Measurements from ENCODE around the gene CAMTA1. TPM values are rescaled to one million over a fixed set of nuclear protein-coding genes. Genes with fewer than 3 reads are reported as not detected.

Gene CAMTA1
- total and polyA plus RNA-seq, 2 experiments from 2014 or later: 89.0 to 145 TPM

GRCh38 chr1:6902153-6902552 is 116.9 kb downstream of the CAMTA1 start:
- DNase-seq (ENCODE audit: low spot score): no peak
- 94% methylated on average over 2 of the region's 2 CpGs for WGBS (ENCODE audit: low lambda C conversion rate, missing lambda C conversion rate)
- H3K4me2 ChIP-seq: no peak overlapping the region
- no peaks in the 10 kb centered on the region for H3K9me3 ChIP-seq (ENCODE audit: low read depth)
- H3K9me2 ChIP-seq (replicated peaks; ENCODE audit: insufficient read depth): no peaks in the 10 kb centered on the region
- TF ChIP-seq EZH2 (IDR thresholded peaks at IDR 0.05; ENCODE audit: borderline replicate concordance) (no peak), EZH2phosphoT487 (IDR thresholded peaks at IDR 0.05; ENCODE audit: low read depth, severe bottlenecking, unreplicated experiment) (no peak), CTCF (IDR thresholded peaks at IDR 0.05; ENCODE audit: poor library complexity) (no peak)
- H3K4me1 ChIP-seq (ENCODE audit: insufficient read depth): no peaks in the 10 kb centered on the region
- H2AFZ ChIP-seq: no peak overlapping the region
- no peak overlapping the region for H3K27ac ChIP-seq
- no peaks in the 10 kb centered on the region for H3K79me2 ChIP-seq
- no peaks in the 10 kb centered on the region for H3K36me3 ChIP-seq (replicated peaks; ENCODE audit: insufficient read depth, low read depth)
- no peaks in the 10 kb centered on the region for H3K27me3 ChIP-seq
- no peaks in the 10 kb centered on the region for H4K20me1 ChIP-seq (ENCODE audit: insufficient read depth, poor library complexity, severe bottlenecking)
- no peak overlapping the region for H3K4me3 ChIP-seq

DNA sequence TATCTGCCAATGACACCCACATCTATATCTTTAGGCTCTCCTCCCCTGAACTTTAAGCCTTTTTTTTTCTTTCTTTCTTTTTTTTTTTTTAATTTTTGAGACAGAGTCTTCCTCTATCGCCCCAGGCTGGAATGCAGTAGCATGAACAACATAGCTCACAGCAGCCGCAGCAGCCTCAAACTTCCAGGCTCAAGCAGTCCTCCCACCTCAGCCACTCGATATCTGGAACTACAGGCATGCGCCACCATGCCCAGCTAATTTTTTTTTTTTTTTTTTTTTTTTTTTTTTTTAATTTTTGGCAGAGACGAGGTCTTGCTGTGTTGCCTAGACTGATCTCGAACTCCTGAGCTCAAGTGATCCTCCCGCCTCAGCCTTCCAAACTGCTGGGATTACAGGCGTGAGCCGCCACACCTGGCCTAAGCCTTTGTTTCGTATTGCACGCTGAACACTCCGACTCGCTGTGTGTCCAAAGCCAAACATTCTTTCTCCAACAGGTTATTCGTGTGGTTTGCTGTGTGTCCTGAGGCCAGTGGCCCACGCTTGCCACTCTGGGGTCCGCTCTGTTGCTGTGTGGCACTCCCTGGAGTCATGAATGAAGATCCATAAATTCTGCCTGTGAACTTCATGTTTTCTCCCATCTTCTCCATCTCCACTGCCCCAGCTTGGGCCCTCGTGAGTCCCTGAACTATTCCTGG is 119.4 kb downstream of the CAMTA1 start:
- Histone ChIP-seq H3K9me2 (replicated peaks; ENCODE audit: insufficient read depth) (no peaks in the 10 kb centered on the region), H3K4me3 (no peak overlapping the region), H3K79me2 (no peaks in the 10 kb centered on the region), H3K4me2 (no peak overlapping the region), H4K20me1 (ENCODE audit: insufficient read depth, poor library complexity, severe bottlenecking) (no peaks in the 10 kb centered on the region), H3K9me3 (ENCODE audit: low read depth) (no peaks in the 10 kb centered on the region), H3K27me3 (no peaks in the 10 kb centered on the region), H2AFZ (no peak overlapping the region), H3K36me3 (replicated peaks; ENCODE audit: insufficient read depth, low read depth) (no peaks in the 10 kb centered on the region), H3K4me1 (ENCODE audit: insufficient read depth) (no peaks in the 10 kb centered on the region), H3K27ac (no peak overlapping the region)
- TF ChIP-seq CTCF (IDR thresholded peaks at IDR 0.05; ENCODE audit: poor library complexity): no peak
- TF ChIP-seq EZH2 (IDR thresholded peaks at IDR 0.05; ENCODE audit: borderline replicate concordance): no peak
- TF ChIP-seq EZH2phosphoT487 (IDR thresholded peaks at IDR 0.05; ENCODE audit: low read depth, severe bottlenecking, unreplicated experiment): no peak
- 93% methylated on average over 17 of the region's 17 CpGs for WGBS (ENCODE audit: low lambda C conversion rate, missing lambda C conversion rate)
- no peak for DNase-seq (ENCODE audit: low spot score)

- H4K20me1 ChIP-seq (ENCODE audit: insufficient read depth, poor library complexity, severe bottlenecking): no peaks in the 10 kb centered on the region
- H3K4me2 ChIP-seq: no peak overlapping the region
- H3K9me3 ChIP-seq (ENCODE audit: low read depth): no peaks in the 10 kb centered on the region
- no peaks in the 10 kb centered on the region for H3K9me2 ChIP-seq (replicated peaks; ENCODE audit: insufficient read depth)
- no peak for DNase-seq (ENCODE audit: low spot score)
- H3K4me3 ChIP-seq: no peak overlapping the region
- no peak overlapping the region for H3K27ac ChIP-seq
- no peaks in the 10 kb centered on the region for H3K36me3 ChIP-seq (replicated peaks; ENCODE audit: insufficient read depth, low read depth)
- no peak overlapping the region for H2AFZ ChIP-seq
- no peaks in the 10 kb centered on the region for H3K79me2 ChIP-seq
- WGBS (ENCODE audit: low lambda C conversion rate, missing lambda C conversion rate): 96% methylated on average over 8 of the region's 8 CpGs
- H3K4me1 ChIP-seq (ENCODE audit: insufficient read depth): no peaks in the 10 kb centered on the region
- H3K27me3 ChIP-seq: no peaks in the 10 kb centered on the region
- no peak for TF ChIP-seq EZH2phosphoT487 (IDR thresholded peaks at IDR 0.05; ENCODE audit: low read depth, severe bottlenecking, unreplicated experiment)
- no peak for TF ChIP-seq EZH2 (IDR thresholded peaks at IDR 0.05; ENCODE audit: borderline replicate concordance)
- TF ChIP-seq CTCF (IDR thresholded peaks at IDR 0.05; ENCODE audit: poor library complexity): no peak
Observed at GRCh38 chr1:6905331-6905730, 120.1 kb downstream of the CAMTA1 start.

Measured in hepatocyte (in vitro differentiated cells).